HepG2 (cell line): Measurements from ENCODE around the gene ANKRD65. TPM values are rescaled to one million over a fixed set of nuclear protein-coding genes. Genes with fewer than 3 reads are reported as not detected.

Source experiments
- AGO1 ChIP-seq: fragments of 200-400 bp; formaldehyde crosslinking; IDR thresholded peaks from 2 replicates; pipeline ENCODE4 v1.6.1; 2017; ENCODE audit warnings: mild to moderate bottlenecking, low read depth, low read length, moderate library complexity; ENCODE audit not compliant: poor library complexity, severe bottlenecking
- ATF1 ChIP-seq: IDR thresholded peaks from 2 replicates; pipeline ENCODE4 v1.6.1; 2016; ENCODE audit warnings: mild to moderate bottlenecking, control low read depth
- ATF2 ChIP-seq: sonication (generic); formaldehyde crosslinking; IDR thresholded peaks from 2 replicates; pipeline ENCODE4 v1.4.0; 2020; ENCODE audit warnings: missing genetic modification reagents
- EEA1 ChIP-seq: sonication (generic); formaldehyde crosslinking; IDR thresholded peaks from 2 replicates; pipeline ENCODE4 v1.5.1; 2020; ENCODE audit warnings: mild to moderate bottlenecking, missing genetic modification reagents, borderline replicate concordance
- GATAD2A ChIP-seq: IDR thresholded peaks from 2 replicates; pipeline ENCODE4 v1.6.1; 2016
- HDAC1 ChIP-seq: sonication (generic); formaldehyde crosslinking; IDR thresholded peaks from 2 replicates; pipeline ENCODE4 v1.5.1; 2020; ENCODE audit warnings: mild to moderate bottlenecking, missing genetic modification reagents
- HNRNPUL1 ChIP-seq: fragments of 200-400 bp; formaldehyde crosslinking; IDR thresholded peaks from 2 replicates; pipeline ENCODE4 v1.6.1; 2017; ENCODE audit warnings: low read depth, mild to moderate bottlenecking, low read length, moderate library complexity
- KAT7 ChIP-seq: IDR thresholded peaks from 2 replicates; pipeline ENCODE4 v1.6.1; 2018; ENCODE audit warnings: borderline replicate concordance, missing compliant biosample characterization
- KMT2B ChIP-seq: IDR thresholded peaks from 2 replicates; pipeline ENCODE4 v1.6.1; 2016; ENCODE audit warnings: missing genetic modification reagents, missing compliant biosample characterization
- MAZ ChIP-seq, 2 experiments: sonication (generic) in 1 of 2; formaldehyde crosslinking in 1 of 2; IDR thresholded peaks; 2 replicates each; pipeline versions ENCODE4 v1.5.0 to v1.6.1; 2012 to 2020; ENCODE audit warnings: low read depth in 2 of 2, mild to moderate bottlenecking in 2 of 2, borderline replicate concordance in 1 of 2, improper control_type of control experiment in 1 of 2, low read length in 1 of 2, missing genetic modification reagents in 1 of 2, moderate library complexity in 1 of 2
- MTA3 ChIP-seq: sonication (generic); formaldehyde crosslinking; IDR thresholded peaks from 2 replicates; pipeline ENCODE4 v1.4.0; 2020; ENCODE audit warnings: missing genetic modification reagents
- POLR2A ChIP-seq, 2 experiments: IDR thresholded peaks; 2 replicates each; pipeline ENCODE4 v1.6.1; 2011; ENCODE audit warnings: low read depth in 2 of 2, low read length in 2 of 2, mild to moderate bottlenecking in 1 of 2, moderate library complexity in 1 of 2; ENCODE audit not compliant: insufficient read depth in 1 of 2
- RARG ChIP-seq: sonication (generic); formaldehyde crosslinking; IDR thresholded peaks from 2 replicates; pipeline ENCODE4 v1.4.0; 2020; ENCODE audit warnings: low read depth, mild to moderate bottlenecking, missing genetic modification reagents
- WIZ ChIP-seq: sonication (generic); formaldehyde crosslinking; IDR thresholded peaks from 2 replicates; pipeline ENCODE4 v1.5.1; 2020; ENCODE audit warnings: mild to moderate bottlenecking, missing genetic modification reagents
- ZBED4 ChIP-seq: sonication (generic); formaldehyde crosslinking; IDR thresholded peaks from 2 replicates; pipeline ENCODE4 v1.4.0; 2020; ENCODE audit warnings: missing genetic modification reagents, borderline replicate concordance
- ZFY ChIP-seq: sonication (generic); formaldehyde crosslinking; IDR thresholded peaks from 2 replicates; pipeline ENCODE4 v1.4.0; 2020; ENCODE audit warnings: missing genetic modification reagents
- ZNF143 ChIP-seq: sonication (generic); formaldehyde crosslinking; IDR thresholded peaks from 2 replicates; pipeline ENCODE4 v1.4.0; 2020; ENCODE audit warnings: missing genetic modification reagents
- ZNF160 ChIP-seq: sonication (generic); formaldehyde crosslinking; IDR thresholded peaks from 2 replicates; pipeline ENCODE4 v1.8.0; 2022; ENCODE audit warnings: mild to moderate bottlenecking, inconsistent platforms, missing genetic modification reagents
- ZNF234 ChIP-seq: sonication (generic); formaldehyde crosslinking; conservative IDR thresholded peaks from 2 replicates; pipeline ENCODE4 v1.5.1; 2020; ENCODE audit warnings: mild to moderate bottlenecking, missing genetic modification reagents
- ZNF264 ChIP-seq: sonication (generic); formaldehyde crosslinking; IDR thresholded peaks from 2 replicates; pipeline ENCODE4 v1.4.0; 2020; ENCODE audit warnings: missing genetic modification reagents
- ZNF432 ChIP-seq: sonication (generic); formaldehyde crosslinking; IDR thresholded peaks from 2 replicates; pipeline ENCODE4 v1.5.0; 2020; ENCODE audit warnings: missing genetic modification reagents, mild to moderate bottlenecking, borderline replicate concordance
- ZNF530 ChIP-seq: sonication (generic); formaldehyde crosslinking; IDR thresholded peaks from 2 replicates; pipeline ENCODE4 v1.5.0; 2020; ENCODE audit warnings: low read depth, mild to moderate bottlenecking, missing genetic modification reagents
- ZNF598 ChIP-seq: sonication (generic); formaldehyde crosslinking; IDR thresholded peaks from 2 replicates; pipeline ENCODE4 v1.5.1; 2020; ENCODE audit warnings: mild to moderate bottlenecking, missing genetic modification reagents, borderline replicate concordance
- ZNF616 ChIP-seq: sonication (generic); formaldehyde crosslinking; IDR thresholded peaks from 2 replicates; pipeline ENCODE4 v1.5.0; 2020; ENCODE audit warnings: low read depth, mild to moderate bottlenecking, missing genetic modification reagents
- ZNF7 ChIP-seq: IDR thresholded peaks from 2 replicates; pipeline ENCODE4 v1.6.1; 2016; ENCODE audit warnings: missing biosample characterization, missing genetic modification reagents
- ZNF746 ChIP-seq: sonication (generic); formaldehyde crosslinking; IDR thresholded peaks from 2 replicates; pipeline ENCODE4 v1.8.0; 2022; ENCODE audit warnings: mild to moderate bottlenecking, missing genetic modification reagents
- ZNF75D ChIP-seq: sonication (generic); formaldehyde crosslinking; IDR thresholded peaks from 2 replicates; pipeline ENCODE4 v1.8.1; 2023; ENCODE audit warnings: missing genetic modification reagents, mild to moderate bottlenecking, borderline replicate concordance
- polyA plus RNA-seq, 8 experiments: library from polyadenylated mRNA; depleted of rRNA in 3 of 8; stranded (reverse) in 7 of 8; unstranded in 1 of 8; fragments of >200 nt; fragmentation: Illumina TruSeq in 4 of 8; extraction: Trizol in 4 of 8; gene quantifications; 2 replicates each; pipeline versions ENCODE4 v1.2.1 to v1.2.3, GENCODE V29; 2011 to 2016; ENCODE audit warnings: low read depth in 4 of 8, missing spikeins in 1 of 8, mixed read lengths in 1 of 8; ENCODE audit not compliant: insufficient read depth in 1 of 8
- total RNA-seq, 5 experiments: library from RNA; depleted of rRNA; stranded (reverse); fragments of >200 nt; fragmentation: Illumina TruSeq; extraction: Trizol; gene quantifications; 2 replicates each; pipeline ENCODE4 v1.2.3, GENCODE V29; 2016; ENCODE audit warnings: low read depth in 1 of 5

The ANKRD65 gene
- total and polyA plus RNA-seq, 2 of the 13 experiments (the other 11 are each of a cell fraction or from before 2014, with no cell fraction given) = 12.1 to 30.1 TPM

- TF ChIP-seq MAZ (IDR thresholded peaks at IDR 0.05; ENCODE audit: borderline replicate concordance, low read depth, low read length) (no peak), MAZ (CRISPR knock-in tag; IDR thresholded peaks at IDR 0.05; ENCODE audit: low read depth) (no peak), HDAC1 (CRISPR knock-in tag) (peak; percentile 77), ZNF746 (CRISPR knock-in tag) (peak; percentile 89), EEA1 (CRISPR knock-in tag) (no peak), ZNF598 (CRISPR knock-in tag) (0 out of 2 replicates have a peak, but pooled peaks have one; percentile 9), ZNF75D (CRISPR knock-in tag) (no peak), ZNF264 (CRISPR knock-in tag) (no peak), ZNF234 (CRISPR knock-in tag) (no peak), ZNF160 (CRISPR knock-in tag) (no peak), AGO1 (no peak), MTA3 (CRISPR knock-in tag) (no peak), ATF2 (CRISPR knock-in tag) (0 out of 2 replicates have a peak, but pooled peaks have one; percentile 38), ZNF616 (CRISPR knock-in tag) (0 out of 2 replicates have a peak, but pooled peaks have one; percentile 41), ZNF7 (CRISPR knock-in tag) (no peak), ZBED4 (CRISPR knock-in tag) (no peak), GATAD2A (CRISPR knock-in tag) (peak; percentile 81), ZNF432 (no peak), ZNF530 (no peak), ATF1 (CRISPR knock-in tag) (no peak), KMT2B (no peak), RARG (CRISPR knock-in tag) (no peak), HNRNPUL1 (no peak), ZNF143 (no peak), KAT7 (no peak), POLR2A (IDR thresholded peaks at IDR 0.05; ENCODE audit: insufficient read depth in 1 of 2, low read depth in 2 of 2, low read length in 2 of 2) (peak in 1 of 2 experiments; percentile 68; a peak in 2 of 4 replicates), ZFY (CRISPR knock-in tag) (peak; percentile 75), WIZ (no peak)
Observed at GRCh38 chr1:1421147-1421906, at the start of gene ANKRD65 (continued).
